Measurements from ENCODE around the gene FUT1.

The FUT1 gene

DNA sequence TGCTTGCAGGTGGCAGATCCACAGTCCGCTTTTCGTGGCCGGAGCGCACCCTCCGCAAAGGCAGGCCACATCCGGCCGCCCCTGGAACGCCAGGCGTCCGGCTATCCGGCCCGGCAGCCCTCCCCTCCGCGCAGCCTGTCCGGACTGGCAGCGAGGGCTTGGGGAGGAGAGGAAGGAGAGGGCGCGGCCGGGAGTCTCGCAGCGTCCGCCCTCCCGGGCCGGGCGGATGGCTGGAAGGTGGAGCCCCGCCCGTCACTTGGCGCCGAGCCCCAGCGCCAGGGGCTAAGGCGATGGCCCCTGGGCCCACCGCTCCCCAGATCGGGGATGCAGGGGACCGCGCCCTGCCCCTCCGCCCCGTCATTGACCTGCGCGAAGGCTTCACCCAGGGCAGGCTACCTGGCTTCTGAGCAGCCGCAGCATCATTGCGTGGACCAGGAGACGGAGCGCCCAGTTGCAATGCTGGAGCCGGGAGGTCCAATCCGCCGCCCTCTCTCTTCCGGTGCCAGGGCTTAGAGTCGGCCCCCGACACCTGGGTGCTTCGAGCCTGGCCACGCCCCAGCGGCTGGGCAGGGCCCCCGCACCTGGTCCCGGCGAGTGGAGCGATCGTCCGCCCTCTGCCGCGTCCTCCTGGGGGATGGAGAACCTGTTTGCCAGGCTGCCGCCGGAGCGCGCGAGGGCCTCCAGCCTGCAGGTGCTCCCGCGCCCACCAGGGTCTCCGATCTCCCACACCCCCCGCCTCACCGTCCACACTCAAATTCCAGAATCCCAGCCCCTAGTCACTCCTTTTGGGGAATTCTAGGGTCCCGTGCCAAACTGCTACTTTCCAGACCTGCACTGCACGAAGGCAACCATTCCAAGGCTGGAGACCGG lies at the start of gene FUT1:
Gene FUT1, minus strand, starts transcription at position 146 of the 870 bp plus-strand sequence. CDS start 1,360 bp downstream, outside the sequence.
- no peak within 1 kb of the TSS for H3K4me3 ChIP-seq (ENCODE audit: low read depth, low read length)
- TF ChIP-seq, protein P1, sequence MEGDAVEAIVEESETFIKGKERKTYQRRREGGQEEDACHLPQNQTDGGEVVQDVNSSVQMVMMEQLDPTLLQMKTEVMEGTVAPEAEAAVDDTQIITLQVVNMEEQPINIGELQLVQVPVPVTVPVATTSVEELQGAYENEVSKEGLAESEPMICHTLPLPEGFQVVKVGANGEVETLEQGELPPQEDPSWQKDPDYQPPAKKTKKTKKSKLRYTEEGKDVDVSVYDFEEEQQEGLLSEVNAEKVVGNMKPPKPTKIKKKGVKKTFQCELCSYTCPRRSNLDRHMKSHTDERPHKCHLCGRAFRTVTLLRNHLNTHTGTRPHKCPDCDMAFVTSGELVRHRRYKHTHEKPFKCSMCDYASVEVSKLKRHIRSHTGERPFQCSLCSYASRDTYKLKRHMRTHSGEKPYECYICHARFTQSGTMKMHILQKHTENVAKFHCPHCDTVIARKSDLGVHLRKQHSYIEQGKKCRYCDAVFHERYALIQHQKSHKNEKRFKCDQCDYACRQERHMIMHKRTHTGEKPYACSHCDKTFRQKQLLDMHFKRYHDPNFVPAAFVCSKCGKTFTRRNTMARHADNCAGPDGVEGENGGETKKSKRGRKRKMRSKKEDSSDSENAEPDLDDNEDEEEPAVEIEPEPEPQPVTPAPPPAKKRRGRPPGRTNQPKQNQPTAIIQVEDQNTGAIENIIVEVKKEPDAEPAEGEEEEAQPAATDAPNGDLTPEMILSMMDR (IDR thresholded peaks at IDR 0.05; ENCODE audit: low read depth, low read length, missing control alignments): no peak
- no peak for DNase-seq (ENCODE audit: low read depth)

- no peak for DNase-seq (ENCODE audit: low read depth)
- no peak overlapping the region for H3K4me3 ChIP-seq (ENCODE audit: low read depth, low read length)
- TF ChIP-seq, protein P1 (IDR thresholded peaks at IDR 0.05; ENCODE audit: low read depth, low read length, missing control alignments): no peak
These were observed 47.2 kb upstream of the FUT1 start for GRCh38 chr19:48799358-48800300.

DNA sequence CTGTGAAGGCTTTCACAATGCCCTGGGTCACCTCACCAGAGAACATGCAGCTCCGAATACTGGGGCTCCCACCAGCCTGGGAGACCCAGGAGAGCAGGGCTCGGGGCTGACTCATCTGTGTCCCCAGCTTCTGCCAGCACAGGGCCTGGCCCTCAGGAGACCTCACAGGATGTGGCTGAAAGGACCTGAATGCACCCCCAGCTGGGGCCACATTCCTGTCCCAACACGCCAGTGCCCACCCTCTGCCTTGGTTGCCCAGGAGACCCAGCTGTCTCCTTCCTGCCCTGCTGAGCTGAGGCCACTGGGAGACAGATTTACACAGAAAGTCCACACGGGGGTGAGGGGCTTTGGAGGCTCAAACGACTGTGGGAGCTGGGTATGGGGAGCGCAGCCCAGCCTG lies 46.5 kb upstream of the FUT1 start:
- no peak for DNase-seq (ENCODE audit: low read depth)
- TF ChIP-seq, protein P1 (IDR thresholded peaks at IDR 0.05; ENCODE audit: low read depth, low read length, missing control alignments): no peak
- no peak overlapping the region for H3K4me3 ChIP-seq (ENCODE audit: low read depth, low read length)

DNA sequence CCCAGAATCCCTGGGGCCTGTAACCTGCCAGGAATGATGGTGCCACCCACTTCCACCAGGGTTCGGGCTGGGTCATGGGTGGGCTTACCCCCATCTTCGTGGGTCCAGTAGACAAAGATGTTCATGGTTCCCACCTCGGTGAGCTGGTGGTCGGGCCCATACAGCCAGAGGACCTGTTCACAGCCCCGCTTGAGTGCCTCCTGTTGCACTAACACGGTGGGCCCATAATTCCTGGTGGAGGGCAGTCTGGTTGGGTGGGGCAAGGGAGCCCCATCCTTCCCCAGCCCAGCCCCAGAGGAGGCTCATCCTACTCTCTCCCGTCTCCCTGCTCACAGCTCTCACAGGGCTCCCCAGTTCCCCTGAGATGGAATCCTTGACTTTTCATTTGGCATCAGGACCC lies 44.7 kb upstream of the FUT1 start:
- no peak overlapping the region for H3K4me3 ChIP-seq (ENCODE audit: low read depth, low read length)
- TF ChIP-seq, protein P1 (IDR thresholded peaks at IDR 0.05; ENCODE audit: low read depth, low read length, missing control alignments): no peak
- no peak for DNase-seq (ENCODE audit: low read depth)

- DNase-seq (ENCODE audit: low read depth): no peak
- TF ChIP-seq, protein P1 (IDR thresholded peaks at IDR 0.05; ENCODE audit: low read depth, low read length, missing control alignments): no peak
- H3K4me3 ChIP-seq (ENCODE audit: low read depth, low read length): no peak overlapping the region
These were observed 44.0 kb upstream of the FUT1 start for GRCh38 chr19:48796298-48797083.

GRCh38 chr19:48795685-48796070 lies 43.2 kb upstream of the FUT1 start:
- TF ChIP-seq, protein P1 (IDR thresholded peaks at IDR 0.05; ENCODE audit: low read depth, low read length, missing control alignments): no peak
- H3K4me3 ChIP-seq (ENCODE audit: low read depth, low read length): no peak overlapping the region
- no peak for DNase-seq (ENCODE audit: low read depth)

All from GM12864 (cell line).